ENCODE data around the gene CTDP1.

GRCh38 chr18:79795446-79795845, 115.8 kb downstream of the CTDP1 start:
- TF ChIP-seq EZH2 (IDR thresholded peaks at IDR 0.05; ENCODE audit: borderline replicate concordance, low read length): no peak
- no peak for TF ChIP-seq CTCF (conservative IDR thresholded peaks at IDR 0.05 in 1 of 2, IDR thresholded peaks at IDR 0.05 in 1 of 2; ENCODE audit: extremely low read depth in 1 of 2, insufficient read depth in 1 of 2, low read depth in 1 of 2, low read length in 2 of 2)

Data from mammary epithelial cell (primary cell).